GM12873 (cell line): ENCODE measurements around the gene CTIF.

Experiments used
- TF ChIP-seq, protein P1 (sequence below): IDR thresholded peaks from 2 replicates; pipeline ENCODE4 v1.5.1; 2012; ENCODE audit warnings: low read depth, mild to moderate bottlenecking, moderate library complexity, low read length, control low read depth; ENCODE audit not compliant: insufficient read depth; ENCODE audit errors: missing control alignments

Gene CTIF

DNA sequence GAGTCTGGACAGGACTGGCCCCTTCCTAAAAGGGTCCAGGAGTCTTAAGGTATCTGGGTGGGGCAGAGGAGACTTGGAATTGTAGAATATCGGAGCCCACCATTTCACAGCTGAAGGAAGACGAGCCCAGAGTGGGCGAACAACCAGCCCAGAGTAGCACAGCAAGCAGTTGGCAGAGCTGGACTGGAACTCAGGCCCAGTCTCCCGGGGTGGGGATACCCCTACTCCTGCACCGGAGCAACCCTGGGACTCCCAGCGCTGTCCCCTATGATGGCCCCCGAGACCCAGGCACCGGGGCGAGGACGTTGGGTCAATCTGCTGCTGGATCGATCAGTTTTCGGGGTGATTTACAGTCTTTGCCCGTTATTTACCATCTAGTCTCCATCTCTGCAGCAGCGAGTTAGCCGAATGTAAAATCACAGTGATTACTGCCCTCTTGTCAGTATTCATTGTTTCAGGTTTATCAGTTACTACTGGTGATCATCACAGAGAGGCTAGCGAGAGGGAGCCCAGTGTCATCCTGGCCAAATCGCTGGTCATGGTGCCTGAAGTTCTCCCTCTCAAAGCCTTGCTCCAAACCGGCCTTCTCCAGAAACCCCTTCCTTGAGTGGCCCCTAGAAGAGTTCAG is 336.6 kb downstream of the CTIF start:
- TF ChIP-seq, protein P1, sequence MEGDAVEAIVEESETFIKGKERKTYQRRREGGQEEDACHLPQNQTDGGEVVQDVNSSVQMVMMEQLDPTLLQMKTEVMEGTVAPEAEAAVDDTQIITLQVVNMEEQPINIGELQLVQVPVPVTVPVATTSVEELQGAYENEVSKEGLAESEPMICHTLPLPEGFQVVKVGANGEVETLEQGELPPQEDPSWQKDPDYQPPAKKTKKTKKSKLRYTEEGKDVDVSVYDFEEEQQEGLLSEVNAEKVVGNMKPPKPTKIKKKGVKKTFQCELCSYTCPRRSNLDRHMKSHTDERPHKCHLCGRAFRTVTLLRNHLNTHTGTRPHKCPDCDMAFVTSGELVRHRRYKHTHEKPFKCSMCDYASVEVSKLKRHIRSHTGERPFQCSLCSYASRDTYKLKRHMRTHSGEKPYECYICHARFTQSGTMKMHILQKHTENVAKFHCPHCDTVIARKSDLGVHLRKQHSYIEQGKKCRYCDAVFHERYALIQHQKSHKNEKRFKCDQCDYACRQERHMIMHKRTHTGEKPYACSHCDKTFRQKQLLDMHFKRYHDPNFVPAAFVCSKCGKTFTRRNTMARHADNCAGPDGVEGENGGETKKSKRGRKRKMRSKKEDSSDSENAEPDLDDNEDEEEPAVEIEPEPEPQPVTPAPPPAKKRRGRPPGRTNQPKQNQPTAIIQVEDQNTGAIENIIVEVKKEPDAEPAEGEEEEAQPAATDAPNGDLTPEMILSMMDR = no peak

- TF ChIP-seq, protein P1 = no peak
These were observed 337.2 kb downstream of the CTIF start for GRCh38 chr18:48875942-48876511.

GRCh38 chr18:48876590-48876989 is 337.8 kb downstream of the CTIF start:
- TF ChIP-seq, protein P1 = no peak

- TF ChIP-seq, protein P1 = no peak
These were observed 339.1 kb downstream of the CTIF start for GRCh38 chr18:48877941-48878340.

DNA sequence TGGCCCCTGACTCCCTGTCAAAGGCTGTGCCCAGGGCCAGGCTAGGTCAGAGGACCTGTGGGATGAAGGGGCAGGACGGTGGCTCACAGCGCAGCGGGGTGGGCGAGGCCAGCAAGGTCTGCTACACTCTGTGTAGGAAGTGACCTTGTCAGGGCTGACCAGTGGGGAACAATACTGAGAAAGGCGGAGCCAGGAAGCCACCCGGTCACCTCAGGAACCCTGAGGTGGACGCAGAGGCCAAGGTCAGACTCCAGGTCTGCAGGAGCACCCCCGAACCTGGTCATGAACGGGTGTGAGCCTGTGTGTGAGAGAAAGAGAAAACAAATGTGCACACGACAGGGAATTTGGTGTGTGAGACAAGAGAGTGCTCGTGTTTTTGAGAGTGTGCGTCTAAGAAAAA is 339.6 kb downstream of the CTIF start:
- TF ChIP-seq, protein P1 = no peak

DNA sequence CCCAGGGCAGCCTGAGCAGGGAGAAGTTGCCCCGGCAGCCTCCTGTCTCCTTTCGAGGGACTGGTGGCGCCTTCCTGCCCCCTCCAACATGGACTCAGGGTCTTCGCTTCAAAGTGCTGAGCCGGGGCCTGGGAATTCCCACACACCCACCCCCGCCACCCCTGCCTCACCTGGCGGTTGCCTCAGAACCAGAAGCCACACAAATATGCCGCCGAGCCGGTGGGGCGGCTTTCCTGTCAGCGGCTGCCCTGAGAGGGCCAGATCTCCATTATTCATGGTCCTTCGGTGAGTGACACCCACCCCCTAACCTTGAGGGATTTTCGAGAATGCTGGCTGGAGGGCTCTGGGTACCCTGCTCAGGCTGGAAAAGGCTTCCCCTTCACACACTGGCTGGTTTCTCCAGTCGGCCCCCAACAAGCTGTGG is 340.2 kb downstream of the CTIF start:
- TF ChIP-seq, protein P1 = no peak

DNA sequence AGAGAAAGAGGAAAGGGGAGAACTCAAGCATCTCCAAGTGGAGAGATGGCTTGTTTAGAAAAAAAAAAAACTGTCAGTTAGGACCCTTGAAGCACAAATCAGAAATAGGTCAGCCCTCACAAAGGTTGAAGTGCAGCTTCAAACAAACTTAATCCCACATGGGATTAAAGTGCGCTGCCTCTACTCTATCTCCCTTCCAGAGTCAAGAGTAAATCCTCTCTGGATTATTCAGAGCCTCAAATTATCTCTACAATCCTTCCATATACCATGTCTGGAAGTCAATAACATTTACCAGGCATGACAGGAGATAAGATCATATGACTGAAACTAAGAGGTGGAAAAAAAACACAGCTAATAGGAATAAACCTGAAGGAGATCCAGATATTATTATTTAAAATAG is 342.1 kb downstream of the CTIF start:
- TF ChIP-seq, protein P1 = no peak
